Heart right ventricle (tissue), 16 donors: ENCODE measurements around the gene RASGEF1C. TPM values are rescaled to one million over a fixed set of nuclear protein-coding genes. Genes with fewer than 3 reads are reported as not detected.

ENCODE experiments used
- ATAC-seq, 8 donors: fragments of 200-7000 bp; cut with Tn5 transposase; one replicate each; pipeline ENCODE4 v1.9.1; 2020; ENCODE audit warnings: mild to moderate bottlenecking in 8 of 8, moderate library complexity in 8 of 8, moderate number of reproducible peaks in 1 of 8
- DNase-seq, 2 donors: peaks; one replicate each; pipeline ENCODE4 v3.0.0-alpha.2; 2020
- H3K27ac ChIP-seq, 10 donors: fragments of 200-600 bp; sonication (generic) in 2 of 10; one replicate each; pipeline versions ENCODE4 v1.5.0 to v1.8.0; 2020 to 2022; ENCODE audit warnings: mild to moderate bottlenecking in 3 of 10
- H3K27me3 ChIP-seq, 7 donors: fragments of 200-600 bp; one replicate each; pipeline ENCODE4 v1.8.0; 2021 to 2022; ENCODE audit warnings: mild to moderate bottlenecking in 2 of 7
- H3K36me3 ChIP-seq, 9 donors: fragments of 200-600 bp; sonication (generic) in 1 of 9; one replicate each; pipeline versions ENCODE4 v1.5.0 to v1.8.0; 2020 to 2022; ENCODE audit warnings: mild to moderate bottlenecking in 2 of 9
- H3K4me1 ChIP-seq, 9 donors: fragments of 200-600 bp; sonication (generic) in 1 of 9; one replicate each; pipeline versions ENCODE4 v1.5.0 to v1.8.0; 2020 to 2022; ENCODE audit warnings: mild to moderate bottlenecking in 4 of 9
- H3K4me3 ChIP-seq, 10 donors: fragments of 200-600 bp; sonication (generic) in 2 of 10; one replicate each; pipeline versions ENCODE4 v1.5.0 to v1.8.0; 2020 to 2022; ENCODE audit warnings: mild to moderate bottlenecking in 7 of 10, moderate library complexity in 2 of 10
- H3K9me3 ChIP-seq, 11 donors: fragments of 200-600 bp in 10 of 11; sonication (generic) in 2 of 11; one replicate each; pipeline versions ENCODE4 v1.5.0 to v1.8.0; 2013 to 2022; ENCODE audit warnings: mild to moderate bottlenecking in 2 of 11, control low read depth in 1 of 11, moderate library complexity in 1 of 11
- WGBS, 2 donors: extraction: QIAGEN DNeasy Blood & Tissue Kit; methylation state at CpG; one replicate each; pipeline ENCODE4 v1.1.7; 2013; ENCODE audit warnings: inconsistent platforms in 1 of 2; 5-methylcytosine and 5-hydroxymethylcytosine counted together
- intact Hi-C, 10 donors: fragments of 100-400 bp; cut with DNase I; formaldehyde crosslinking; loops; one replicate each; pipeline versions ENCODE4 v1.11.1 to v1.14.2; 2022
- polyA plus RNA-seq, 2 donors: library from polyadenylated mRNA; stranded (reverse); fragments of 200-250 nt; gene quantifications; one replicate each; pipeline ENCODE4 v1.2.3, GENCODE V29; 2013
- total RNA-seq, 10 donors: library from RNA; stranded (reverse); fragmentation: NEBNext Ultra II Directional in 3 of 10; extraction: Animal tissue kit (Norgen Biotek cat#: 25700) in 3 of 10; gene quantifications; one replicate each; pipeline versions ENCODE4 v1.2.1 to v1.2.4, GENCODE V29; 2021 to 2023
- TF ChIP-seq, protein P1 (sequence below), 9 donors: fragments of 200-600 bp; sonication (generic) in 2 of 9; IDR thresholded peaks; one replicate each; pipeline versions ENCODE4 v1.5.0 to v1.8.0; 2021 to 2022; ENCODE audit warnings: antibody characterized with exemption in 9 of 9, mild to moderate bottlenecking in 5 of 9, moderate library complexity in 1 of 9
- donor health status: Arrhythmogenic right ventricular cardiomyopathy.
- donor health status: ischemic (EF 13 %, LVEDD 7.1; RV severe dilation, severe dysfunction).
- donor health status: healthy with polysubstance abuse.
- donor health status: DM: no; HTN: yes; CAD: no.
- donor health status: DM: no; HTN: no; CAD: no.
- donor health status: ischemic (EF 25% LVEDD 6.9; RV normal size, moderate dysfunction).
- donor health status: ischemic (EF 25% LVEDD 5.7; RV mildly dilated, moderate dysfunction).
- donor health status: healthy.
- donor health status: DM: yes; HTN: yes; CAD: no.
- donor health status: Ischemic cardiomyopathy.
- donor health status: ischemic (EF 35%, LVEDD 5.7; RV mildly dilated, moderate dysfunction).
- donor health status: nonischemic (EF 11% LVEDD 7.7; RV severe dilation, severe dysfunction).
- donor health status: DM: yes; HTN: yes; CAD: no.
- donor health status: PGD.
- donor health status: ischemic (EF 29% LVEDD 5.4; RV normal size, mild dysfunction).
- donor health status: nonischemic (EF 23%, LVEDD 6.1; RV moderate dilation, normal function).

RASGEF1C gene
- total and polyA plus RNA-seq, 12 donors, result 0.17 to 0.59 (median 0.26) TPM; not detected in 6

DNA sequence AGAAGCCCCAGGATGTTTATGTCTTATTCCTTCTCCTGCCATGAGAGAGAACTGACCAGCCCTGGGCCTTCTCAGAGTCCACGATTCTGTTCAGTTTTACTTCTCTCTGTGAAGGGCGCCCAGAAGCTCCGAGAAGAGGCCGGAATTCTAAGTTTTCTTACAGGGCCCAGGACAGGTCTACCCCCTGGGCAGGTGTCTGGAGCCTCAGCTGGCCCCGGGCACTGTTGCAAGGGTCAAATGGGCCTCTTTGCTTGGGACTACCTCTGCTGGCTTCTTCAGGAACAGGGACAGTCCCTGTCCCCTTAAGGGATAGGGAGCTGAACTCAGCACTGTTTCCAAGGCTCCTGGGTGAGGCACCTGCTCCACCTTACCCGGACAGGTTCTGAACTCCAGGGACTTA, 55.0 kb downstream of the RASGEF1C start:
- no peak overlapping the region for H3K4me3 ChIP-seq
- H3K4me1 ChIP-seq, result peaks cover 0 to 11% (median 0%) of the 10 kb centered on the region in 9 donors
- peaks cover 0 to 26% (median 0%) of the 10 kb centered on the region in 11 donors for H3K9me3 ChIP-seq
- no peaks in the 10 kb centered on the region for H3K36me3 ChIP-seq
- DNase-seq (no peak), ATAC-seq (no peak)
- WGBS, 2 donors, result 58 to 81% methylated on average over 6 of the region's 6 CpGs
- intact Hi-C loops, result no loop called here
- H3K27me3 ChIP-seq, result peaks cover 0 to 8% (median 0%) of the 10 kb centered on the region in 7 donors
- no peak overlapping the region for H3K27ac ChIP-seq
- TF ChIP-seq, protein P1, sequence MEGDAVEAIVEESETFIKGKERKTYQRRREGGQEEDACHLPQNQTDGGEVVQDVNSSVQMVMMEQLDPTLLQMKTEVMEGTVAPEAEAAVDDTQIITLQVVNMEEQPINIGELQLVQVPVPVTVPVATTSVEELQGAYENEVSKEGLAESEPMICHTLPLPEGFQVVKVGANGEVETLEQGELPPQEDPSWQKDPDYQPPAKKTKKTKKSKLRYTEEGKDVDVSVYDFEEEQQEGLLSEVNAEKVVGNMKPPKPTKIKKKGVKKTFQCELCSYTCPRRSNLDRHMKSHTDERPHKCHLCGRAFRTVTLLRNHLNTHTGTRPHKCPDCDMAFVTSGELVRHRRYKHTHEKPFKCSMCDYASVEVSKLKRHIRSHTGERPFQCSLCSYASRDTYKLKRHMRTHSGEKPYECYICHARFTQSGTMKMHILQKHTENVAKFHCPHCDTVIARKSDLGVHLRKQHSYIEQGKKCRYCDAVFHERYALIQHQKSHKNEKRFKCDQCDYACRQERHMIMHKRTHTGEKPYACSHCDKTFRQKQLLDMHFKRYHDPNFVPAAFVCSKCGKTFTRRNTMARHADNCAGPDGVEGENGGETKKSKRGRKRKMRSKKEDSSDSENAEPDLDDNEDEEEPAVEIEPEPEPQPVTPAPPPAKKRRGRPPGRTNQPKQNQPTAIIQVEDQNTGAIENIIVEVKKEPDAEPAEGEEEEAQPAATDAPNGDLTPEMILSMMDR (IDR thresholded peaks at IDR 0.05), result no peak

DNA sequence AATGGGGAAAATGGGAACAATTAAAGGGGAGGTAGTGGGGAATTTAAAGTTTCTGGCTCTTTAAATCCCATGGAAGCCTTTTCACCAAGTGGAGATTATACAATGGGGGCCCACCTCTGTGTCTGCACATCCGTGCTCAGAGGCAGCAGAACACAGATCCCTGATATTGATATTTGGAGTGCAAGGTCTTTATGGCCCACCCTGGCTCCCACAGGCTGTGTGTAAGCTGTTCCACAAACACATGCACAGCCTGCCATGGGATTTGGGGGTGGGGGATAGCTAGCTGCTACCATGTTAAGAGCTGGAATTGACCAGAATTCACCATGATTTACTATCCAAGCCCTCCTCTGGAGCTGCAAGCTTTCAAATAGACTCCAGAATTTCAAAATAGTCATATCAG, 55.9 kb downstream of the RASGEF1C start:
- DNase-seq, result no peak
- Histone ChIP-seq H3K27me3 (peaks cover 0 to 8% (median 0%) of the 10 kb centered on the region in 7 donors), H3K4me3 (no peak overlapping the region), H3K27ac (no peak overlapping the region), H3K36me3 (no peaks in the 10 kb centered on the region), H3K9me3 (peaks cover 0 to 25% (median 0%) of the 10 kb centered on the region in 11 donors), H3K4me1 (peaks cover 0 to 11% (median 0%) of the 10 kb centered on the region in 9 donors)
- WGBS, 2 donors, result 0 to 35% methylated on average over 1 of the region's 1 CpG
- intact Hi-C loops, result no loop called here
- TF ChIP-seq, protein P1 (IDR thresholded peaks at IDR 0.05), result no peak
- no peak for ATAC-seq

DNA sequence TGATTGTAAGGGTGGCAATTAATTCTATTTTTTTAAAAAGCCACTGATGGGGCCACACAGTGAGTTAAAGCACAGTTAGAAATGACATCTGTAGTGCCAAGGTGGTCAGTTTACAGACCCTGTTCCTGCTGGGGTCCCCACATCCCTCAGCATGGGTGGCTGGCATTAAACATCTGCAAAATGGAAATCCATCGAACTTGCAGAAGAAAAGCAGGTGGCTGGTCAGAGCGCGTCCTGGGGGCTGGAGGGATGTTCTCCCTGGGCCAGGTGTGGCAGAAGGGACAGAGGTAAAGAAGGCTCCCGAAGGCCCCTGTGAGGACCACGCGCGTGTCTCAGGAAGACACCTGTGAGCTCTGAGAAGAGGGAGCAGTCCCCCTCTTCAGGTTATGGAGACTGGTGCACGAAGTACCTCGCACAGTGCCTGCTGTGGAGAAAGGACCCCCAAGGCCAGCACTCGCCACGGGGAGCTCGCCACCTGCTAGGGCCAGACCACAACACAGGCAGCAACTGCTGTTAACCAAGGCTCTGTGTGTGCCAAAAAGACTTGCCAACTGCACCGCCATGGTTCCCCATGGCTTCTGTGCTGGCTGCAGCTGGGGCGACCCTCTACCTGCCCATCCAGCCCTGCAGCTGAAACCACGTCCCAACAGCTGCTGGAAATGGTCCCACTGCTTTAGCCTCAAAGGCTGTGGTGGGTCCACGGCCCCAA, 65.2 kb downstream of the RASGEF1C start:
- ATAC-seq, result no peak

DNA sequence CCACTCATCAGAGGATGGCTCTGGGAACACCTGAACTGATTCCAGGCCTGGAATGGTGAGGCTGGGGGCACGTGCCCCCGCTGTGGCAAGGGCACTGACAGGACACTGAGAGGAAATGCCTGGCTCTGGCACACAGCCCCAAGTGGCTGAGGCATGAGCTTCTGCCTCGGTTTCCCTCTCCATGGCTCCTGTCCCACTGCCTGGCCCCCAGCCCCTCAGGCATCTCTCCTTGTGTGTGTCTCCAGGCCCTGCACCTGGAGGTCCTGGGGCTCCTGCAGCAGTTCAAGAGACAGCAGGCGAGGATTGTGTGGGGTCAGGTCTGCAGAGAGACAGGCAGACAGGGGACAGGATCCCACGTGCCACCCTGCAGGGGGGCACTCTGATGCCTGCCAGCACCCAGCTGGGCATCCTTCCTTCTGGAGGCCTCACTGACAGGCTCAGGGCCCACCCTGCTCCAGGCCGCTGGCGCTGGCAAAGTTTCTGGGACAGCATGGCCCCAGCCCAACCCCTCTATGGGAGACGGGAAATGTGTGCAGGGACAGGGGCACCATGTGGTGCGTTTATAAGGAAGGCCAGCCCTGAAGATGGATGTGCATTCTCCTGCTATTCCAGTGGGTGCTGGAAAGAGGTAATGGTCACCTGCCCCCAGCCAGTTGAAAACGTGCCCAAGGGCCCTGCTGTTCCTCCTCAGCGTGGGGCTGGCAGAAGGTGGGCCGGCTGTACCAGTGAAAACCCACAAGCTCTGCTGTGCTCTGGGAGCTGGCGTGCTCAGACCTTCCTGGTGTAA, 66.0 kb downstream of the RASGEF1C start:
- Histone ChIP-seq H3K4me3 (no peak overlapping the region), H3K27ac (no peak overlapping the region), H3K4me1 (no peaks in the 10 kb centered on the region), H3K36me3 (no peaks in the 10 kb centered on the region), H3K27me3 (peaks cover 0 to 29% (median 21%) of the 10 kb centered on the region in 7 donors), H3K9me3 (peaks cover 0 to 31% (median 11%) of the 10 kb centered on the region in 11 donors)
- intact Hi-C loops, result no loop called here
- no peak for DNase-seq
- TF ChIP-seq, protein P1 (IDR thresholded peaks at IDR 0.05), result no peak
- 69 to 76% methylated on average over 13 of the region's 13 CpGs for WGBS, 2 donors
- ATAC-seq, result no peak

More for the DNA sequence above, 65.2 kb downstream of the RASGEF1C start:
- Histone ChIP-seq H3K4me1 (no peaks in the 10 kb centered on the region), H3K36me3 (no peaks in the 10 kb centered on the region), H3K27me3 (peaks cover 0 to 23% (median 18%) of the 10 kb centered on the region in 7 donors), H3K4me3 (no peak overlapping the region), H3K27ac (no peak overlapping the region), H3K9me3 (peaks cover 0 to 31% (median 11%) of the 10 kb centered on the region in 11 donors)
- WGBS, 2 donors, result 83 to 86% methylated on average over 16 of the region's 16 CpGs
- DNase-seq, result no peak
- TF ChIP-seq, protein P1 (IDR thresholded peaks at IDR 0.05), result no peak
- intact Hi-C loops, result no loop called here
